DND-41 (cell line): Measurements from ENCODE around the gene ENTPD8.

Source experiments
- EZH2 ChIP-seq: IDR thresholded peaks from 3 replicates; pipeline ENCODE4 v1.6.1; 2012; ENCODE audit warnings: borderline replicate concordance, low read depth, mild to moderate bottlenecking, moderate library complexity, low read length, inconsistent platforms; ENCODE audit not compliant: severe bottlenecking
- TF ChIP-seq, protein P1 (sequence below): IDR thresholded peaks from 2 replicates; pipeline ENCODE4 v1.5.1; 2012; ENCODE audit warnings: borderline replicate concordance, low read length, moderate library complexity, mild to moderate bottlenecking; ENCODE audit not compliant: poor library complexity, severe bottlenecking; ENCODE audit errors: extremely low read depth

DNA sequence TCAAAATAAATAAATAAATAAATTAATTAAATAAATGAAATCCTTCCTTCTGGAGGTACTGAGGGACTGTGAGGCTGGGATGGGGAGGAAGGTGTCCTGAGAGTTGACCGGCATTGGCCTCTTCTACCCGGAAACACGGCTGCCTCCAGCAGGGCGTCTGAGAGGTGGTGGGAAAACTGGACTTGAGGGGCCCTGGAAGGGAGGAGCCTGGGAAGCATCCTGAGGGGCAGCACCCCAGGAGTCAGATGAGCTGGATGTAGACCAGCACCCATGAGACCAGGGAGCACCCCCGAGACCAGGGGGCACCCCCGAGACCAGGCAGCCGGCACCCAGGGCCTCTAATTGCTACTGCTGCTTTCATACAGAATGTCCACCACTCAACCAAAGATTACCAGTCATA lies 26.7 kb upstream of the ENTPD8 start:
- TF ChIP-seq, protein P1, sequence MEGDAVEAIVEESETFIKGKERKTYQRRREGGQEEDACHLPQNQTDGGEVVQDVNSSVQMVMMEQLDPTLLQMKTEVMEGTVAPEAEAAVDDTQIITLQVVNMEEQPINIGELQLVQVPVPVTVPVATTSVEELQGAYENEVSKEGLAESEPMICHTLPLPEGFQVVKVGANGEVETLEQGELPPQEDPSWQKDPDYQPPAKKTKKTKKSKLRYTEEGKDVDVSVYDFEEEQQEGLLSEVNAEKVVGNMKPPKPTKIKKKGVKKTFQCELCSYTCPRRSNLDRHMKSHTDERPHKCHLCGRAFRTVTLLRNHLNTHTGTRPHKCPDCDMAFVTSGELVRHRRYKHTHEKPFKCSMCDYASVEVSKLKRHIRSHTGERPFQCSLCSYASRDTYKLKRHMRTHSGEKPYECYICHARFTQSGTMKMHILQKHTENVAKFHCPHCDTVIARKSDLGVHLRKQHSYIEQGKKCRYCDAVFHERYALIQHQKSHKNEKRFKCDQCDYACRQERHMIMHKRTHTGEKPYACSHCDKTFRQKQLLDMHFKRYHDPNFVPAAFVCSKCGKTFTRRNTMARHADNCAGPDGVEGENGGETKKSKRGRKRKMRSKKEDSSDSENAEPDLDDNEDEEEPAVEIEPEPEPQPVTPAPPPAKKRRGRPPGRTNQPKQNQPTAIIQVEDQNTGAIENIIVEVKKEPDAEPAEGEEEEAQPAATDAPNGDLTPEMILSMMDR: no peak
- TF ChIP-seq EZH2: no peak
